ENCODE data around the gene TM4SF4.

DNA sequence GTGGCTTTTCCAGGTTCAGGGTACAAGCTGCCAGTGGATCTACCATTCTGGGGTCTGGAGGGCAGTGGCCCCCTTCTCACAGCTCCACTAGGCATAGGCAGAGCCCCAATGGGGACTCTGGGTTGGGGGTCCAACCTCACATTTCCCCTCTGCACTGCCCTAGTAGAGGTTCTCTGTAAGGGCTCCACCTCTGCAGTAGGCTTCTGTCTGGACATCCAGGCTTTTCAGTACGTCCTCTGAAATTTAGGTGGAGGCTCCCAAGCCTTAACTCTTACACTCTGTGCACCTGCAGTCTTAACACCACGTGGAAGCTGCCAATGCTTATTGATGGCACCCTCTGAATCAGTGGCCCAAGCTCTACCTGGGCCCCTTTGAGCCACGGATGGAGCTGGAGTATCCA lies 22.5 kb upstream of the TM4SF4 start:
- TF ChIP-seq CTCF (conservative IDR thresholded peaks at IDR 0.05; ENCODE audit: low read length) (no peak), EZH2phosphoT487 (IDR thresholded peaks at IDR 0.05; ENCODE audit: borderline replicate concordance) (no peak)

Measured in Loucy (cell line).